IMR-90 (cell line): ENCODE data around the gene RNF212B. TPM values are rescaled to one million over a fixed set of nuclear protein-coding genes. Genes with fewer than 3 reads are reported as not detected.

Experiments
- ATAC-seq: fragments of 200-7000 bp; cut with Tn5 transposase; 2 replicates; pipeline ENCODE4 v1.9.1; 2020; ENCODE audit warnings: low read depth, mild to moderate bottlenecking, moderate library complexity
- BruUV-seq: library from RNA; stranded (reverse); fragments of 400-500 nt; replicated peaks from 2 replicates; lab custom pipeline; 2021; lab: Mats Ljungman, UMichigan
- CTCF ChIA-PET: fragments of 300-600 bp; formaldehyde crosslinking; extraction: SDS; loops from one replicate; lab custom pipeline; 2021; ENCODE audit warnings: antibody characterized with exemption; lab: Yijun Ruan, JAX
- POLR2A ChIA-PET: fragments of 300-600 bp; sonication (Branson Sonifier 250); formaldehyde crosslinking; loops from one replicate; lab custom pipeline; 2022; ENCODE audit warnings: antibody characterized with exemption; ENCODE audit not compliant: unreplicated experiment; lab: Charles Lee
- DNase-seq: peaks from one replicate; pipeline ENCODE4 v3.0.0; 2013
- H2AFZ ChIP-seq: replicated peaks from 2 replicates; pipeline ENCODE3; 2013; ENCODE audit warnings: low read length, mild to moderate bottlenecking; ENCODE audit not compliant: poor library complexity
- H2AK5ac ChIP-seq: 2 replicates; pipeline ENCODE4 v1.6.1; 2013; ENCODE audit warnings: low read depth, low read length, inconsistent platforms
- H2AK9ac ChIP-seq: replicated peaks from 2 replicates; pipeline ENCODE3; 2013; ENCODE audit warnings: mild to moderate bottlenecking, low read depth, low read length, moderate library complexity; ENCODE audit not compliant: poor library complexity
- H2BK120ac ChIP-seq: 2 replicates; pipeline ENCODE4 v1.6.1; 2013; ENCODE audit warnings: low read depth, low read length, inconsistent platforms
- H2BK15ac ChIP-seq: 3 replicates; pipeline ENCODE4 v1.6.1; 2013; ENCODE audit warnings: low read depth, low read length, inconsistent platforms
- H2BK20ac ChIP-seq: 2 replicates; pipeline ENCODE4 v1.6.1; 2013; ENCODE audit warnings: low read depth, mild to moderate bottlenecking, inconsistent platforms, low read length, moderate library complexity
- H2BK5ac ChIP-seq: 2 replicates; pipeline ENCODE4 v1.6.1; 2013; ENCODE audit warnings: mild to moderate bottlenecking, low read depth, low read length, inconsistent platforms; ENCODE audit not compliant: poor library complexity, severe bottlenecking
- H3K14ac ChIP-seq: replicated peaks from 2 replicates; pipeline ENCODE4 v1.6.1; 2013; ENCODE audit warnings: low read depth, low read length, inconsistent platforms
- H3K18ac ChIP-seq: 2 replicates; pipeline ENCODE4 v1.6.1; 2013; ENCODE audit warnings: low read depth, low read length, control low read depth
- H3K23ac ChIP-seq: 2 replicates; pipeline ENCODE4 v1.6.1; 2013; ENCODE audit warnings: low read depth, low read length, inconsistent platforms
- H3K27ac ChIP-seq: 2 replicates; pipeline ENCODE4 v1.5.1; 2013; ENCODE audit warnings: mild to moderate bottlenecking, control low read depth, low read length; ENCODE audit not compliant: insufficient read depth
- H3K27me3 ChIP-seq: 2 replicates; pipeline ENCODE4 v1.6.1; 2013; ENCODE audit warnings: low read length; ENCODE audit not compliant: control insufficient read depth, insufficient read depth
- H3K36me3 ChIP-seq: 2 replicates; pipeline ENCODE4 v1.6.1; 2013; ENCODE audit warnings: low read length, mixed read lengths; ENCODE audit not compliant: control insufficient read depth, insufficient read depth
- H3K4ac ChIP-seq: 2 replicates; pipeline ENCODE4 v1.6.1; 2013; ENCODE audit warnings: low read depth, low read length, inconsistent platforms
- H3K4me1 ChIP-seq: 2 replicates; pipeline ENCODE4 v1.6.1; 2013; ENCODE audit warnings: low read length, mixed read lengths; ENCODE audit not compliant: control insufficient read depth, insufficient read depth
- H3K4me2 ChIP-seq: 2 replicates; pipeline ENCODE4 v1.6.1; 2013; ENCODE audit warnings: low read depth, mild to moderate bottlenecking, control low read depth, low read length, moderate library complexity
- H3K4me3 ChIP-seq: 2 replicates; pipeline ENCODE4 v1.5.1; 2013; ENCODE audit warnings: low read depth, mild to moderate bottlenecking, control low read depth, low read length, moderate library complexity; ENCODE audit not compliant: insufficient read depth
- H3K56ac ChIP-seq: 2 replicates; pipeline ENCODE4 v1.6.1; 2013; ENCODE audit warnings: low read length, inconsistent platforms; ENCODE audit not compliant: insufficient read depth; ENCODE audit errors: extremely low read depth
- H3K79me1 ChIP-seq, 2 experiments: 2 replicates each; pipeline ENCODE4 v1.6.1; 2013; ENCODE audit warnings: low read length in 2 of 2, inconsistent platforms in 1 of 2, low read depth in 1 of 2
- H3K9ac ChIP-seq: 2 replicates; pipeline ENCODE4 v1.6.1; 2013; ENCODE audit warnings: low read depth, low read length, control low read depth
- H3K9me1 ChIP-seq: 2 replicates; pipeline ENCODE4 v1.6.1; 2013; ENCODE audit warnings: low read length, inconsistent platforms; ENCODE audit not compliant: insufficient read depth
- H3K9me3 ChIP-seq: 2 replicates; pipeline ENCODE4 v1.6.1; 2013; ENCODE audit warnings: low read length; ENCODE audit not compliant: control insufficient read depth, insufficient read depth
- H4K20me1 ChIP-seq: 2 replicates; pipeline ENCODE4 v1.6.1; 2013; ENCODE audit warnings: low read length, inconsistent platforms; ENCODE audit not compliant: insufficient read depth
- H4K5ac ChIP-seq: 2 replicates; pipeline ENCODE4 v1.6.1; 2013; ENCODE audit warnings: mild to moderate bottlenecking, low read depth, low read length, control low read depth
- H4K8ac ChIP-seq, 2 experiments: 2 replicates each; pipeline ENCODE4 v1.6.1; 2013; ENCODE audit warnings: low read depth in 2 of 2, low read length in 2 of 2, control low read depth in 1 of 2, inconsistent platforms in 1 of 2
- H4K91ac ChIP-seq: 2 replicates; pipeline ENCODE4 v1.6.1; 2013; ENCODE audit warnings: low read depth, low read length, inconsistent platforms; ENCODE audit not compliant: insufficient read depth
- CHD1 ChIP-seq: IDR thresholded peaks from 2 replicates; pipeline ENCODE4 v1.6.1; 2012; ENCODE audit warnings: low read depth, low read length, improper control_type of control experiment
- ELK1 ChIP-seq: fragments of 150-350 bp; IDR thresholded peaks from 2 replicates; pipeline ENCODE4 v1.6.1; 2016; ENCODE audit warnings: low read depth, mild to moderate bottlenecking, low read length, moderate library complexity, borderline replicate concordance
- POLR2A ChIP-seq: IDR thresholded peaks from 2 replicates; pipeline ENCODE4 v1.6.1; 2012; ENCODE audit warnings: mild to moderate bottlenecking, low read depth, low read length
- RCOR1 ChIP-seq: IDR thresholded peaks from 2 replicates; pipeline ENCODE4 v1.6.1; 2012; ENCODE audit warnings: mild to moderate bottlenecking, low read length, improper control_type of control experiment; ENCODE audit not compliant: insufficient replicate concordance
- RFX5 ChIP-seq: IDR thresholded peaks from 2 replicates; pipeline ENCODE4 v1.8.0; 2012; ENCODE audit warnings: low read depth, mild to moderate bottlenecking, low read length, moderate library complexity
- USF2 ChIP-seq: fragments of 150-350 bp; IDR thresholded peaks from 2 replicates; pipeline ENCODE4 v1.6.1; 2017; ENCODE audit warnings: mild to moderate bottlenecking, antibody characterized with exemption, low read length, low read depth
- WGBS, 2 experiments: methylation state at CpG; one replicate each; pipeline versions ENCODE4 v1.1.5 to v1.1.7; 2013; ENCODE audit warnings: missing lambda C conversion rate in 2 of 2; ENCODE audit not compliant: insufficient read length in 1 of 2; ENCODE audit errors: extremely low coverage in 2 of 2; 5-methylcytosine and 5-hydroxymethylcytosine counted together
- dilution Hi-C: fragments of 300-500 bp; cut with HindIII; formaldehyde crosslinking; loops from one replicate; pipeline ENCODE4 v1.14.3; 2018; ENCODE audit warnings: low sequenced_read_pairs; ENCODE audit not compliant: unreplicated experiment
- in situ Hi-C: fragments of 300-500 bp; cut with MboI; formaldehyde crosslinking; loops from 3 replicates; pipeline ENCODE4 v1.14.3; 2019; ENCODE audit warnings: low sequenced_read_pairs, inconsistent platforms, mixed read lengths
- intact Hi-C: fragments of 100-400 bp; cut with micrococcal nuclease; formaldehyde crosslinking; loops from 2 replicates; pipeline ENCODE4 v1.10.0; 2022
- polyA plus RNA-seq, 3 experiments: library from polyadenylated mRNA; depleted of rRNA; stranded (reverse); fragments of >200 nt; gene quantifications; 2 replicates each; pipeline ENCODE4 v1.2.3, GENCODE V29; 2012; ENCODE audit warnings: low replicate concordance in 1 of 3
- total RNA-seq: library from RNA; depleted of rRNA; stranded (reverse); fragments of >200 nt; gene quantifications from 2 replicates; pipeline ENCODE4 v1.2.3, GENCODE V29; 2012

RNF212B gene
- total and polyA plus RNA-seq, 2 of the 4 experiments (the other 2 are of a cell fraction), result not detected

GRCh38 chr14:23193432-23193831 lies 44.3 kb upstream of the RNF212B start:
- Histone ChIP-seq H3K4me2 (no peak overlapping the region), H3K4ac (no peak overlapping the region), H2BK5ac (no peak overlapping the region), H2AK9ac (no peak overlapping the region), H2BK20ac (no peak overlapping the region), H3K56ac (no peak overlapping the region), H3K18ac (no peak overlapping the region), H4K91ac (no peak overlapping the region), H2BK120ac (no peak overlapping the region), H3K27ac (no peak overlapping the region), H3K9me1 (no peaks in the 10 kb centered on the region), H4K5ac (no peak overlapping the region), H2AFZ (no peak overlapping the region), H3K9me3 (peaks cover 2% of the 10 kb centered on the region; the same call in 1 of the 2 replicates), H4K8ac (no peak overlapping the region), H4K20me1 (no peaks in the 10 kb centered on the region), H3K9ac (no peak overlapping the region), H3K27me3 (peaks cover 19% of the 10 kb centered on the region), H3K23ac (no peak overlapping the region), H2AK5ac (no peak overlapping the region), H2BK15ac (no peak overlapping the region), H3K79me1 (no peaks in the 10 kb centered on the region), H3K36me3 (no peaks in the 10 kb centered on the region), H3K14ac (no peak overlapping the region), H3K4me1 (no peaks in the 10 kb centered on the region), H3K4me3 (no peak overlapping the region)
- intact Hi-C loops (no loop called here), in situ Hi-C loops (no loop called here), dilution Hi-C loops (no loop called here)
- DNase-seq (no peak), ATAC-seq (no peak)
- WGBS, 2 experiments, result 0% methylated on average over 1 of the region's 3 CpGs; no CpG with 5 or more reads in 1 of the 2 experiments
- CTCF ChIA-PET, result interaction anchor here (1.3 kb wide), 1 partner anchor 73 kb away, joined by 4 read pairs; no protein-coding TSS in a partner anchor
- POLR2A ChIA-PET, result no interaction called here
- TF ChIP-seq POLR2A (no peak), CHD1 (no peak), ELK1 (no peak), RFX5 (no peak), USF2 (no peak), RCOR1 (no peak)
- BruUV-seq, result no TSS peak
